H1 (cell line): ENCODE measurements around the gene GPBP1L1. TPM values are rescaled to one million over a fixed set of nuclear protein-coding genes. Genes with fewer than 3 reads are reported as not detected.

Experiments used
- CTCF ChIA-PET: fragments of 300-600 bp; sonication (Branson Sonifier 250); formaldehyde crosslinking; loops from one replicate; lab custom pipeline; 2021; ENCODE audit not compliant: partially characterized antibody; lab: Charles Lee
- POLR2A ChIA-PET: fragments of 300-600 bp; sonication (Branson Sonifier 250); formaldehyde crosslinking; loops from one replicate; lab custom pipeline; 2021; ENCODE audit warnings: inconsistent platforms; ENCODE audit not compliant: partially characterized antibody; lab: Charles Lee
- DNase-seq, 2 experiments: peaks; one replicate each; pipeline versions ENCODE4 v3.0.0 to v3.0.0-alpha.2; 2010 to 2022; ENCODE audit warnings: low spot score in 2 of 2, low read depth in 1 of 2, mixed read lengths in 1 of 2
- FAIRE-seq: peaks from 2 replicates; lab custom pipeline; 2011; peaks lifted over from hg19 to GRCh38; lab: Jason Lieb, UNC
- H2AFZ ChIP-seq: 2 replicates; pipeline ENCODE4 v1.8.1; 2012; ENCODE audit warnings: low read length, inconsistent platforms
- H2AK5ac ChIP-seq: 2 replicates; pipeline ENCODE4 v1.6.1; 2013; ENCODE audit warnings: low read depth, low read length
- H2BK120ac ChIP-seq: replicated peaks from 2 replicates; pipeline ENCODE3; 2013; ENCODE audit warnings: low read depth, low read length, inconsistent platforms
- H2BK12ac ChIP-seq: 2 replicates; pipeline ENCODE4 v1.6.1; 2013; ENCODE audit warnings: low read depth, low read length
- H2BK15ac ChIP-seq: 2 replicates; pipeline ENCODE4 v1.6.1; 2013; ENCODE audit warnings: low read length
- H2BK20ac ChIP-seq: 2 replicates; pipeline ENCODE4 v1.6.1; 2013; ENCODE audit warnings: low read length
- H2BK5ac ChIP-seq: 2 replicates; pipeline ENCODE4 v1.6.1; 2013; ENCODE audit warnings: low read depth, low read length
- H3K14ac ChIP-seq: 2 replicates; pipeline ENCODE4 v1.6.1; 2013; ENCODE audit warnings: inconsistent platforms; ENCODE audit not compliant: insufficient read length
- H3K18ac ChIP-seq: 2 replicates; pipeline ENCODE4 v1.6.1; 2013; ENCODE audit warnings: low read length; ENCODE audit errors: extremely low read depth
- H3K23ac ChIP-seq: 2 replicates; pipeline ENCODE4 v1.6.1; 2013; ENCODE audit warnings: inconsistent platforms; ENCODE audit not compliant: insufficient read length
- H3K23me2 ChIP-seq: 2 replicates; pipeline ENCODE4 v1.6.1; 2013; ENCODE audit warnings: low read depth, low read length
- H3K27ac ChIP-seq: 2 replicates; pipeline ENCODE4 v1.6.1; 2011; ENCODE audit warnings: low read depth, low read length, inconsistent platforms
- H3K27me3 ChIP-seq, 4 experiments: replicated peaks in 1 of 4; 1 replicate in 1 of 4; 2 replicates in 3 of 4; pipeline versions ENCODE4 v1.6.1 to v1.8.1; 2011 to 2013; ENCODE audit warnings: low read length in 3 of 4, mild to moderate bottlenecking in 3 of 4, inconsistent platforms in 2 of 4, mixed read lengths in 2 of 4, moderate library complexity in 1 of 4; ENCODE audit not compliant: control insufficient read depth in 3 of 4, insufficient read depth in 3 of 4; ENCODE audit errors: extremely low read depth in 1 of 4
- H3K36me3 ChIP-seq, 4 experiments: 2 replicates each; pipeline versions ENCODE4 v1.6.1 to v1.8.1; 2011 to 2013; ENCODE audit warnings: mild to moderate bottlenecking in 4 of 4, low read length in 3 of 4, moderate library complexity in 2 of 4, control low read depth in 1 of 4, inconsistent platforms in 1 of 4; ENCODE audit not compliant: insufficient read depth in 4 of 4, control insufficient read depth in 2 of 4
- H3K4ac ChIP-seq: replicated peaks from 2 replicates; pipeline ENCODE3; 2013; ENCODE audit warnings: low read length, low read depth, mixed read lengths, inconsistent platforms; ENCODE audit not compliant: insufficient read length
- H3K4me1 ChIP-seq, 4 experiments: replicated peaks in 1 of 4; 1 replicate in 1 of 4; 2 replicates in 3 of 4; pipeline versions ENCODE4 v1.6.1 to v1.8.1; 2011 to 2013; ENCODE audit warnings: low read length in 3 of 4, inconsistent platforms in 2 of 4, mixed read lengths in 1 of 4; ENCODE audit not compliant: insufficient read depth in 4 of 4, control insufficient read depth in 3 of 4
- H3K4me2 ChIP-seq, 2 experiments: 2 replicates each; pipeline versions ENCODE4 v1.6.1 to v1.8.1; 2011 to 2013; ENCODE audit warnings: low read depth in 2 of 2, low read length in 2 of 2, control low read depth in 1 of 2, inconsistent platforms in 1 of 2, mild to moderate bottlenecking in 1 of 2; ENCODE audit not compliant: insufficient read depth in 1 of 2
- H3K4me3 ChIP-seq, 4 experiments: fragments of 200-600, 300-600 bp in 1 of 4; sonication (generic), shearing (Covaris generic), sonication (Bioruptor Twin) in 1 of 4; 2 replicates each; pipeline versions ENCODE4 v1.5.1 to v1.8.1; 2011 to 2016; ENCODE audit warnings: low read length in 4 of 4, low read depth in 3 of 4, control low read depth in 2 of 4, inconsistent platforms in 2 of 4, mild to moderate bottlenecking in 2 of 4, mixed read lengths in 1 of 4, moderate library complexity in 1 of 4; ENCODE audit not compliant: insufficient read depth in 2 of 4; ENCODE audit errors: extremely low read depth in 1 of 4
- H3K56ac ChIP-seq: replicated peaks from 2 replicates; pipeline ENCODE3; 2013; ENCODE audit warnings: low read depth, mild to moderate bottlenecking, mixed read lengths, low read length, inconsistent platforms; ENCODE audit not compliant: insufficient read length
- H3K79me1 ChIP-seq: 2 replicates; pipeline ENCODE4 v1.6.1; 2013; ENCODE audit warnings: low read depth, low read length, control low read depth
- H3K79me2 ChIP-seq, 2 experiments: 2 replicates each; pipeline versions ENCODE4 v1.6.1 to v1.8.1; 2012 to 2013; ENCODE audit warnings: low read length in 2 of 2, mild to moderate bottlenecking in 2 of 2, inconsistent platforms in 1 of 2; ENCODE audit not compliant: insufficient read depth in 2 of 2, control insufficient read depth in 1 of 2
- H3K9ac ChIP-seq, 4 experiments: replicated peaks in 1 of 4; 1 replicate in 1 of 4; 2 replicates in 3 of 4; pipeline versions ENCODE4 v1.6.1 to v1.8.1; 2011 to 2013; ENCODE audit warnings: low read depth in 3 of 4, low read length in 3 of 4, control low read depth in 2 of 4, mild to moderate bottlenecking in 2 of 4, moderate library complexity in 2 of 4, inconsistent platforms in 1 of 4; ENCODE audit errors: extremely low read depth in 1 of 4
- H3K9me3 ChIP-seq, 2 experiments: 2 replicates each; pipeline versions ENCODE4 v1.6.1 to v1.8.1; 2012 to 2013; ENCODE audit warnings: mild to moderate bottlenecking in 2 of 2, moderate library complexity in 2 of 2, control low read depth in 1 of 2, inconsistent platforms in 1 of 2, low read depth in 1 of 2, low read length in 1 of 2, mixed read lengths in 1 of 2; ENCODE audit not compliant: insufficient read depth in 2 of 2
- H4K20me1 ChIP-seq, 2 experiments: replicated peaks in 1 of 2; 2 replicates each; pipeline versions ENCODE3 to v1.8.1; 2011 to 2013; ENCODE audit warnings: inconsistent platforms in 2 of 2, low read length in 2 of 2, mild to moderate bottlenecking in 1 of 2; ENCODE audit not compliant: insufficient read depth in 2 of 2, control insufficient read depth in 1 of 2
- H4K5ac ChIP-seq: 2 replicates; pipeline ENCODE4 v1.6.1; 2013; ENCODE audit warnings: low read length, low read depth, mixed read lengths, inconsistent platforms; ENCODE audit not compliant: insufficient read length
- H4K8ac ChIP-seq: 2 replicates; pipeline ENCODE4 v1.8.0; 2013; ENCODE audit warnings: mild to moderate bottlenecking, moderate library complexity, low read length, inconsistent platforms; ENCODE audit not compliant: insufficient read depth; ENCODE audit errors: extremely low read depth
- H4K91ac ChIP-seq: replicated peaks from 2 replicates; pipeline ENCODE3; 2013; ENCODE audit warnings: low read length, mixed read lengths, inconsistent platforms; ENCODE audit not compliant: insufficient read length
- CEBPB ChIP-seq: IDR thresholded peaks from 2 replicates; pipeline ENCODE4 v1.6.1; 2012; ENCODE audit warnings: low read depth, low read length
- CHD2 ChIP-seq: IDR thresholded peaks from 2 replicates; pipeline ENCODE4 v1.6.1; 2012; ENCODE audit warnings: low read length, improper control_type of control experiment
- CREB1 ChIP-seq: IDR thresholded peaks from 2 replicates; pipeline ENCODE4 v1.6.1; 2012; ENCODE audit warnings: inconsistent platforms
- HDAC6 ChIP-seq: IDR thresholded peaks from one replicate; pipeline ENCODE4 v1.7.1; 2012; ENCODE audit warnings: low read depth, mild to moderate bottlenecking, inconsistent platforms, low read length, moderate library complexity
- NRF1 ChIP-seq: IDR thresholded peaks from 2 replicates; pipeline ENCODE4 v1.6.1; 2011; ENCODE audit warnings: mild to moderate bottlenecking, low read depth, low read length, improper control_type of control experiment
- PHF8 ChIP-seq: fragments of 200-600 bp; sonication (generic); conservative IDR thresholded peaks from 2 replicates; pipeline ENCODE4 v1.7.1; 2012; ENCODE audit warnings: low read depth, mild to moderate bottlenecking, inconsistent platforms, low read length, moderate library complexity
- POLR2A ChIP-seq, 2 experiments: IDR thresholded peaks; 1 replicate in 1 of 2; 2 replicates in 1 of 2; pipeline ENCODE4 v1.6.1; 2011; ENCODE audit warnings: low read depth in 2 of 2, low read length in 2 of 2, mild to moderate bottlenecking in 2 of 2; ENCODE audit errors: control extremely low read depth in 1 of 2
- SAP30 ChIP-seq: fragments of 300-600 bp; sonication (generic); IDR thresholded peaks from 2 replicates; pipeline ENCODE4 v1.7.1; 2012; ENCODE audit warnings: low read length, moderate library complexity, mild to moderate bottlenecking, inconsistent platforms; ENCODE audit not compliant: insufficient read depth, insufficient replicate concordance
- SUZ12 ChIP-seq: fragments of 200-600 bp; sonication (generic); IDR thresholded peaks from 2 replicates; pipeline ENCODE4 v1.6.1; 2012; ENCODE audit warnings: mild to moderate bottlenecking, inconsistent platforms, low read length, moderate library complexity, mixed read lengths
- TBP ChIP-seq: IDR thresholded peaks from 2 replicates; pipeline ENCODE4 v1.6.1; 2011; ENCODE audit warnings: low read depth, low read length, improper control_type of control experiment
- WGBS, 2 experiments: shearing (Covaris generic) in 1 of 2; methylation state at CpG; one replicate each; pipeline versions ENCODE4 v1.1.6 to v1.1.7; 2013 to 2015; ENCODE audit warnings: low lambda C conversion rate in 2 of 2, mixed read lengths in 2 of 2, inconsistent platforms in 1 of 2, low coverage in 1 of 2, missing lambda C conversion rate in 1 of 2; ENCODE audit not compliant: insufficient replicate concordance in 2 of 2, insufficient coverage in 1 of 2, insufficient read length in 1 of 2; ENCODE audit errors: extremely low coverage in 1 of 2, missing lambda C conversion rate in 1 of 2; 5-methylcytosine and 5-hydroxymethylcytosine counted together
- polyA plus RNA-seq, 7 experiments: library from polyadenylated mRNA; depleted of rRNA in 3 of 7; stranded (reverse) in 5 of 7; unstranded in 2 of 7; fragments of >200 nt in 5 of 7; fragments of 200-250 nt in 2 of 7; gene quantifications; 1 replicate in 5 of 7; 2 replicates in 1 of 7; 4 replicates in 1 of 7; pipeline versions ENCODE4 v1.2.1 to v1.2.3, GENCODE V29; 2011 to 2013; ENCODE audit warnings: missing spikeins in 2 of 7, mixed read lengths in 2 of 7
- total RNA-seq: library from RNA; stranded (reverse); fragmentation: NEBNext Ultra II Directional; extraction: Animal tissue kit (Norgen Biotek cat#: 25700); gene quantifications from 2 replicates; pipeline ENCODE4 v1.2.1, GENCODE V29; 2021

GPBP1L1 gene
- total and polyA plus RNA-seq, 2 of the 8 experiments (the other 6 are each of a cell fraction or from before 2014, with no cell fraction given), result 70.1 to 119 TPM

- Histone ChIP-seq H3K4me2 (no peak overlapping the region), H3K9me3 (no peaks in the 10 kb centered on the region), H3K27ac (no peak overlapping the region), H2BK20ac (no peak overlapping the region), H3K79me1 (peaks cover 10% of the 10 kb centered on the region; the same call in 1 of the 2 replicates), H4K20me1 (peaks cover 20 to 24% of the 10 kb centered on the region in 2 experiments), H3K9ac (no peak overlapping the region), H3K56ac (no peak overlapping the region), H3K36me3 (no peaks in the 10 kb centered on the region; a peak in 2 of 8 replicates), H2BK5ac (no peak overlapping the region)
- TF ChIP-seq NRF1, result no peak
- no peak for TF ChIP-seq HDAC6
- no peak for TF ChIP-seq CREB1
- TF ChIP-seq TBP, result no peak
- no peak for TF ChIP-seq POLR2A (IDR thresholded peaks at IDR 0.05; ENCODE audit: control extremely low read depth in 1 of 2, low read depth in 2 of 2, low read length in 2 of 2)
- TF ChIP-seq CEBPB, result no peak
- no peak for TF ChIP-seq PHF8
- no peak for TF ChIP-seq CHD2
- TF ChIP-seq SUZ12, result no peak
- TF ChIP-seq SAP30, result no peak
- TF ChIP-seq, all 59 proteins: peak for 0
- no peak overlapping the region for H3K18ac ChIP-seq
- no peak overlapping the region for H4K5ac ChIP-seq
- DNase-seq, result no peak
- H3K23ac ChIP-seq, result no peak overlapping the region
- no peak for FAIRE-seq
- no peak overlapping the region for H3K14ac ChIP-seq
- H4K91ac ChIP-seq, result no peak overlapping the region
- WGBS, 2 experiments, result 94% methylated on average over 1 of the region's 1 CpG; no CpG with 5 or more reads in 1 of the 2 experiments
- H3K27me3 ChIP-seq, result no peaks in the 10 kb centered on the region
- no peak overlapping the region for H4K8ac ChIP-seq
- H3K4me1 ChIP-seq, result no peaks in the 10 kb centered on the region
- no peak overlapping the region for H2AK5ac ChIP-seq
- ChIA-PET POLR2A (interaction anchor here (0.7 to 1.6 kb wide), 3 partner anchors 14 to 135 kb away, joined by 3 to 6 read pairs (median 3); no protein-coding TSS in a partner anchor), CTCF (no interaction called here)
- no peak overlapping the region for H3K4me3 ChIP-seq
- no peak overlapping the region for H3K4ac ChIP-seq
- peaks cover 48 to 99% of the 10 kb centered on the region in 2 experiments for H3K79me2 ChIP-seq
- H3K23me2 ChIP-seq, result no peaks in the 10 kb centered on the region
- no peak overlapping the region for H2AFZ ChIP-seq
- H2BK15ac ChIP-seq, result no peak overlapping the region
- H2BK12ac ChIP-seq, result no peak overlapping the region
- H2BK120ac ChIP-seq, result no peak overlapping the region
These were observed 17.0 kb downstream of the GPBP1L1 start for GRCh38 chr1:45669379-45669778.
